ENCODE measurements around the gene TNFAIP2.

Gene TNFAIP2

GRCh38 chr14:103123634-103124500, 606 bp downstream of the TNFAIP2 start:
- no peak for DNase-seq

- DNase-seq: no peak
Measured at GRCh38 chr14:103124501-103125001, 1.3 kb downstream of the TNFAIP2 start.

GRCh38 chr14:103125098-103126070, 2.1 kb downstream of the TNFAIP2 start:
- DNase-seq: no peak

GRCh38 chr14:103126088-103126872, 3.0 kb downstream of the TNFAIP2 start:
- no peak for DNase-seq

- no peak for DNase-seq
Measured at GRCh38 chr14:103126873-103127304, 3.6 kb downstream of the TNFAIP2 start.

- no peak for DNase-seq
Measured at GRCh38 chr14:103127356-103127755, 4.1 kb downstream of the TNFAIP2 start.

- DNase-seq: no peak
Measured at GRCh38 chr14:103127861-103128598, 4.8 kb downstream of the TNFAIP2 start.

- peak; percentile 41 for DNase-seq
Measured at GRCh38 chr14:103128631-103129300, 5.5 kb downstream of the TNFAIP2 start.

GRCh38 chr14:103129301-103130016, 6.2 kb downstream of the TNFAIP2 start:
- DNase-seq: no peak

- DNase-seq: no peak
Measured at GRCh38 chr14:103130017-103130764, 6.9 kb downstream of the TNFAIP2 start.

GRCh38 chr14:103130965-103131364, 7.7 kb downstream of the TNFAIP2 start:
- peak; percentile 34 for DNase-seq

GRCh38 chr14:103131580-103131979, 8.3 kb downstream of the TNFAIP2 start:
- DNase-seq: no peak

- no peak for DNase-seq
Measured at GRCh38 chr14:103132381-103133209, 9.3 kb downstream of the TNFAIP2 start.

- no peak for DNase-seq
Measured at GRCh38 chr14:103133210-103134140, 10.2 kb downstream of the TNFAIP2 start.

GRCh38 chr14:103134405-103134804, 11.1 kb downstream of the TNFAIP2 start:
- DNase-seq: no peak

- DNase-seq: no peak
Measured at GRCh38 chr14:103134919-103135318, 11.7 kb downstream of the TNFAIP2 start.

All from NCI-H1092 (cell line).